Fibroblast of lung (primary cell): ENCODE results near the gene IGFN1.

Experiments
- CTCF ChIP-seq, 2 donors: IDR thresholded peaks in 1 of 2; conservative IDR thresholded peaks in 1 of 2; 1 replicate in 1 of 2; 2 replicates in 1 of 2; pipeline ENCODE4 v1.5.1; 2011 to 2012; ENCODE audit warnings: low read length in 2 of 2, control low read depth in 1 of 2, inconsistent platforms in 1 of 2, low read depth in 1 of 2, mild to moderate bottlenecking in 1 of 2
- EZH2 ChIP-seq: IDR thresholded peaks from 2 replicates; pipeline ENCODE4 v1.5.1; 2012; ENCODE audit warnings: low read length, control low read depth, mild to moderate bottlenecking; ENCODE audit errors: missing control alignments

GRCh38 chr1:201252944-201253371 lies 62.3 kb downstream of the IGFN1 start:
- TF ChIP-seq EZH2 = no peak
- TF ChIP-seq CTCF (conservative IDR thresholded peaks at IDR 0.05 in 1 of 2, IDR thresholded peaks at IDR 0.05 in 1 of 2; ENCODE audit: low read depth in 1 of 2, low read length in 2 of 2) = no peak
